Left lung (tissue), 10 donors: Measurements from ENCODE around the gene POFUT2. TPM values are rescaled to one million over a fixed set of nuclear protein-coding genes. Genes with fewer than 3 reads are reported as not detected.
"Not testable (repeated sequence)": the region's sequence is repeated elsewhere in the genome, so short reads cannot be mapped to it uniquely, and the experiment has no call there.

Experiments
- ATAC-seq: fragments of 200-7000 bp; cut with Tn5 transposase; one replicate; pipeline ENCODE4 v1.9.1; 2020; ENCODE audit warnings: moderate library complexity
- DNase-seq, 4 donors: peaks; one replicate each; pipeline ENCODE4 v3.0.0-alpha.2; 2013 to 2020
- H3K27ac ChIP-seq, 2 donors: fragments of 200-600 bp; sonication (generic) in 1 of 2; one replicate each; pipeline versions ENCODE4 v1.5.0 to v1.8.0; 2020 to 2021
- H3K27me3 ChIP-seq, 2 donors: fragments of 200-600 bp; sonication (generic) in 1 of 2; one replicate each; pipeline versions ENCODE4 v1.5.0 to v1.8.0; 2020 to 2021
- H3K36me3 ChIP-seq, 2 donors: fragments of 200-600 bp; sonication (generic) in 1 of 2; one replicate each; pipeline versions ENCODE4 v1.5.0 to v1.8.0; 2020 to 2021
- H3K4me1 ChIP-seq, 2 donors: fragments of 200-600 bp; one replicate each; pipeline ENCODE4 v1.8.0; 2021
- H3K4me3 ChIP-seq, 2 donors: fragments of 200-600 bp; sonication (generic) in 1 of 2; one replicate each; pipeline versions ENCODE4 v1.5.0 to v1.8.0; 2020 to 2021; ENCODE audit warnings: mild to moderate bottlenecking in 1 of 2
- H3K9me3 ChIP-seq, 2 donors: fragments of 200-600 bp; sonication (generic) in 1 of 2; one replicate each; pipeline versions ENCODE4 v1.5.0 to v1.8.0; 2020 to 2021
- intact Hi-C, 2 donors: fragments of 100-400 bp; cut with DNase I; formaldehyde crosslinking; loops; one replicate each; pipeline versions ENCODE4 v1.11.2 to v1.14.2; 2022
- polyA plus RNA-seq, 6 donors: library from polyadenylated mRNA; unstranded; fragments of 120-200 nt; gene quantifications; one replicate each; pipeline ENCODE4 v1.2.1, GENCODE V29; 2013; ENCODE audit not compliant: insufficient read length in 6 of 6
- total RNA-seq, 2 donors: library from RNA; stranded (reverse); fragmentation: NEBNext Ultra II Directional; extraction: Animal tissue kit (Norgen Biotek cat#: 25700); gene quantifications; one replicate each; pipeline ENCODE4 v1.2.1, GENCODE V29; 2021
- TF ChIP-seq, protein P1 (sequence below), 2 donors: fragments of 200-600 bp; sonication (generic) in 1 of 2; IDR thresholded peaks; one replicate each; pipeline versions ENCODE4 v1.5.0 to v1.8.0; 2021; ENCODE audit warnings: antibody characterized with exemption in 2 of 2
- donor health status: DM: no; HTN: yes; CAD: no.
- donor health status: DM: no; HTN: no; CAD: no.

Gene POFUT2
- total and polyA plus RNA-seq, 8 donors = 30.4 to 44.2 (median 34.2) TPM

DNA sequence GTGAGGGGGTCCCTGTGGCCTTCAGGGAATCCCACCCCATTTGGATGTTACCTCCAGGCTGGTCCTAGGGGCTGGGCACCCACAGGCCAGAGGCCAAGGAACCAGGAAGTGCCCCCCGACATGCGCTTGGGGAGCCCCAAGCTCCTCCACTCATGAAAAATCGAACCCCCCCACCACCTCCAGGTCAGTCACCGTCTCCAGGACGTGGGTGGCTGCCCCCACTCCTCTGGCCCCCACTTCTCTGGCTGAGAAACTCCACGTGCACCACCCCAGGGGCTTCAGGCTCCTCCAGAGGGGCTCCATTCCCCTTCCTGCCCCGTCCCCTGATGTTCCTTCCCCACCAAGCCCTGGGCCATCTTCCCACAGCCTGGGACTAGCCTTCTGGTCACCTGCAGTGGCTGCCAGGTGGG, 30.5 kb upstream of the POFUT2 start:
- Histone ChIP-seq H3K27me3 (peaks cover 0 to 12% of the 10 kb centered on the region in 2 donors), H3K27ac (peak overlapping the region; percentile 80 to 86), H3K36me3 (no peaks in the 10 kb centered on the region), H3K4me1 (peaks cover under 1 to 42% of the 10 kb centered on the region in 2 donors), H3K9me3 (no peaks in the 10 kb centered on the region), H3K4me3 (no peak overlapping the region)
- TF ChIP-seq, protein P1, sequence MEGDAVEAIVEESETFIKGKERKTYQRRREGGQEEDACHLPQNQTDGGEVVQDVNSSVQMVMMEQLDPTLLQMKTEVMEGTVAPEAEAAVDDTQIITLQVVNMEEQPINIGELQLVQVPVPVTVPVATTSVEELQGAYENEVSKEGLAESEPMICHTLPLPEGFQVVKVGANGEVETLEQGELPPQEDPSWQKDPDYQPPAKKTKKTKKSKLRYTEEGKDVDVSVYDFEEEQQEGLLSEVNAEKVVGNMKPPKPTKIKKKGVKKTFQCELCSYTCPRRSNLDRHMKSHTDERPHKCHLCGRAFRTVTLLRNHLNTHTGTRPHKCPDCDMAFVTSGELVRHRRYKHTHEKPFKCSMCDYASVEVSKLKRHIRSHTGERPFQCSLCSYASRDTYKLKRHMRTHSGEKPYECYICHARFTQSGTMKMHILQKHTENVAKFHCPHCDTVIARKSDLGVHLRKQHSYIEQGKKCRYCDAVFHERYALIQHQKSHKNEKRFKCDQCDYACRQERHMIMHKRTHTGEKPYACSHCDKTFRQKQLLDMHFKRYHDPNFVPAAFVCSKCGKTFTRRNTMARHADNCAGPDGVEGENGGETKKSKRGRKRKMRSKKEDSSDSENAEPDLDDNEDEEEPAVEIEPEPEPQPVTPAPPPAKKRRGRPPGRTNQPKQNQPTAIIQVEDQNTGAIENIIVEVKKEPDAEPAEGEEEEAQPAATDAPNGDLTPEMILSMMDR (IDR thresholded peaks at IDR 0.05) = no peak
- DNase-seq = peak in 1 of 4 donors; percentile 27
- intact Hi-C loops = no loop called here
- ATAC-seq = no peak

DNA sequence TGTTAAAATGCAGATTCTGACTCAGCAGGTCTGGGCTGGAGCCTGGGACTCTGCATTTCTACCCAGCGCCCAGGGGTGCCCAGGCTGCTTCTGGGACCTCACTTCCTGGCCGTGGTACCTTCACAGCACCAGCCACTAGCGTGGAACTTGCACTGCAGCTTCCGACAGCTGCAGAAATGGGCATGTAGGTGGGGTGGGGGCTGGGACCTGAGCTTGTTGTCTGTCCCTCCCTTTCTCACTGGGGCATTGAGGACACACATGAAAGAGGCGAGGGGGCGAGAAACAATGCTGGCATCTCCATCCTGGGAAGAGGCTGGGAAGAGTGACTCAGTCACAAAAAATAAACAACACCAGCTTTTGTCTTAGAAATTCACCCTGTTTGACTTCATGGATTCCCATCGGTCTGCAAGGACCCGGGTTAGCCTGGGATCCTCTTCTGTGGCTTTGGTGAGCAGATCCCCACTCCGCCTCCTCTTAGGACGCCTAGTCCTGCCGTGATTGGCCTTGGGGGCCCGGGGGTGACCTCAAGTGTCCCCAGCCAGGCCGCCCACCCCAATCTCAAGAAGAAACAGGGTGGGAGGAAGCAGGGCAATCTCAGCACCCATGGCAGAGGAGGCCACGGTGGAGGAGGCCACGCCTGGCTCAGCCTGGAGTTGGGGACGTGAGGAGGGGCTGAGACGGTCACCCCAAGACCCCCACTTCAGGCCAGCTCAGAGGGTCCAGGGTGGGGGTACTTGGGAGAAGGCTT, 29.9 kb upstream of the POFUT2 start:
- peaks cover 0 to 39% of the 10 kb centered on the region in 2 donors for H3K4me1 ChIP-seq
- H3K27me3 ChIP-seq = peaks cover 0 to 12% of the 10 kb centered on the region in 2 donors
- intact Hi-C loops = no loop called here
- TF ChIP-seq, protein P1 (IDR thresholded peaks at IDR 0.05) = no peak
- ATAC-seq = no peak
- peak overlapping the region; percentile 80 to 86 for H3K27ac ChIP-seq
- no peak for DNase-seq
- no peaks in the 10 kb centered on the region for H3K9me3 ChIP-seq
- H3K36me3 ChIP-seq = no peaks in the 10 kb centered on the region
- H3K4me3 ChIP-seq = no peak overlapping the region

DNA sequence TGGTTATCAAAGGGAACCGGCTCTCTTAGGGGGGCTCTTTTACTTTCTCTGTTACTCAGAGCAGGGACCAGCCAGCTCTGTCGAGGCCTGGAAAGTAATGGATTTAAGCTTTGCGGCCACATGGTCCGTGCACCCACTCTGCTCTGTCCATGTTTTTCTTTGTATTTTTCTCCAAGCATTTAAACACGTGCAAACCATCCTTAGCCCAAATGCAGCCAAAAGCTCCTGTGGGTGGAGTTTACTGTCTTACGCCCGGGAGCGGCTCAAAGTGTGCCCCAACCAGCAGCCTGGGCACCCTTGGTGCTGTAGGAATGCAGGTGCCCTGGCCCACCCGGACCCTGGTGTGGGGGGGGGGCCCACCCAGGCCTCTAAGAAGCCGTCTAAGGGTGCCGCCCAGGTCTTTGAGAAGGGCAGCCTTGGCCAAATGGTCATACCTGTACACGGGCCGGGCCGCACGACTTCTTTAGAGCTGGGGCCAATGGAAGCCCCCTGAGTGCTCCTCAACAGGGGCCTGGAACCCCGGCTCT, 29.2 kb upstream of the POFUT2 start:
- TF ChIP-seq, protein P1 (IDR thresholded peaks at IDR 0.05) = no peak
- Histone ChIP-seq H3K4me3 (no peak overlapping the region), H3K36me3 (no peaks in the 10 kb centered on the region), H3K4me1 (peaks cover 0 to 39% of the 10 kb centered on the region in 2 donors), H3K9me3 (no peaks in the 10 kb centered on the region), H3K27ac (peak overlapping the region; percentile 80 to 86), H3K27me3 (peaks cover 0 to 10% of the 10 kb centered on the region in 2 donors)
- peak in 1 of 4 donors; percentile 27 for DNase-seq
- ATAC-seq = no peak
- intact Hi-C loops = no loop called here

DNA sequence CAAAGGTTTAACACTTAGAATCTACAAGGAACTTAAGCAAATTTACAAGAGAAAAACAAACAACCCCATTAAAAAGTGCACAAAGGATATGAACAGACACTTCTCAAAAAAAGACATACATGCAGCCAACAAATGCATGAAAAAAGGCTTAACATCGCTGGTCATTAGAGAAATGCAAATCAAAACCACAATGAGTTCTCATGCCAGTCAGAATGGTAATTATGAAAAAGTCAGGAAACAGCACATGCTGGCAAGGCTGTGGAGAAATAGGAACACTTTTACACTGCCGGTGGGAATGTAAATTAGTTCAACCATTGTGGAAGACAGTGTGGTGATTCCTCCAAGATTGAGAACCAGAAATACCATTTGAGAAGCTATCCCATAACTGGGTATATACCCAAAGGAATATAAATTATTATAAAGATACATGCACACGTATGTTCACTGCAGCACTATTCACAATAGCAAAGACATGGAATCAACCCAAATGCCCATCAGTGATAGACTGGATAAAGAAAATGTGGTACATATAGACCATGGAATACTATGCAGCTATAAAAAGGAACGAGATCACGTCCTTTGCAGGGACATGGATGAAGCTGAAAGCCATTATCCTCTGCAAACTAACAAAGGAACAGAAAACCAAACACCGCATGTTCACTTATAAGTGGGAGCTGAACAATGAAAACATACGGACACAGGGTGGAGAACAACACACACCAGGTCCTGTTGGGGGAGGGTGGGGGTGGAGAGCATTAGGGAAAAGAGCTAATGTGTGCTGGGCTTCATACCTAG, 28.2 kb upstream of the POFUT2 start:
- intact Hi-C loops, ATAC-seq, H3K27me3 ChIP-seq, H3K9me3 ChIP-seq, H3K36me3 ChIP-seq, H3K4me3 ChIP-seq, H3K27ac ChIP-seq: not testable (repeated sequence)
- peaks cover 0 to 35% of the 10 kb centered on the region in 2 donors for H3K4me1 ChIP-seq
- peak in 1 of 4 donors; percentile 5 for DNase-seq

DNA sequence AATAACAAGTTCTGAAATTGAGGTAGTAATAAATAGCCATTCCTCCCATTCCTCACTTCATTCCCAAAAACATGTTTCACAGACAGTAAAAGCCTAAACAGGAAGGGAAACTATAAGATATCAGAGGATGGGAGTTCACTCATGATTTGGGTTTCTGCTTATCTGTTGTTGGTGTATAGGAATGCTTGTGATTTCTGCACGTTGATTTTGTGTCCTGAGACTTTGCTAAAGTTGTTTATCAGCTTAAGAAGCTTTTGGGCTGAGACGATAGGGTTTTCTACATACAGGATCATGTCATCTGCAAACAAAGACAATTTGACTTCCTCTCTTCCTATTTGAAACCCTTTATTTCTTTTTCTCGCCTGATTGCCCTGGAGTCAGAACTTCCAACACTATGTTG, 26.0 kb upstream of the POFUT2 start:
- Histone ChIP-seq H3K9me3 (no peaks in the 10 kb centered on the region), H3K27me3 (no peaks in the 10 kb centered on the region), H3K4me3 (no peak overlapping the region), H3K27ac (no peak overlapping the region), H3K36me3 (no peaks in the 10 kb centered on the region), H3K4me1 (peaks cover 3 to 41% of the 10 kb centered on the region in 2 donors)
- TF ChIP-seq, protein P1 (IDR thresholded peaks at IDR 0.05) = no peak
- intact Hi-C loops = no loop called here
- ATAC-seq (no peak), DNase-seq (no peak)
